Stomach (tissue), 9 donors: ENCODE data around the gene ADRM1. TPM values are rescaled to one million over a fixed set of nuclear protein-coding genes. Genes with fewer than 3 reads are reported as not detected.

Experiments used
- DNase-seq, 2 donors: peaks; one replicate each; pipeline versions ENCODE4 v3.0.0 to v3.0.0-alpha.2; 2013 to 2019
- H3K27ac ChIP-seq, 5 donors: fragments of 200-600 bp in 4 of 5; sonication (generic) in 4 of 5; one replicate each; pipeline ENCODE4 v1.5.1; 2013 to 2019; ENCODE audit warnings: mild to moderate bottlenecking in 1 of 5, moderate library complexity in 1 of 5
- H3K27me3 ChIP-seq, 3 donors: fragments of 200-600 bp; sonication (generic); one replicate each; pipeline ENCODE4 v1.5.1; 2017 to 2019; ENCODE audit warnings: mixed run types in 1 of 3
- H3K36me3 ChIP-seq, 4 donors: fragments of 200-600 bp; sonication (generic); 1 replicate in 3 of 4; 2 replicates in 1 of 4; pipeline ENCODE4 v1.5.1; 2016 to 2019
- H3K4me1 ChIP-seq, 4 donors: fragments of 200-600 bp; sonication (generic); one replicate each; pipeline ENCODE4 v1.5.1; 2016 to 2019
- H3K4me3 ChIP-seq, 4 donors: fragments of 200-600 bp; sonication (generic) in 3 of 4; one replicate each; pipeline ENCODE4 v1.5.1; 2016 to 2019; ENCODE audit warnings: mild to moderate bottlenecking in 1 of 4
- H3K9me3 ChIP-seq, 4 donors: fragments of 200-600 bp; sonication (generic); one replicate each; pipeline ENCODE4 v1.5.1; 2016 to 2019
- EP300 ChIP-seq: sonication (generic); formaldehyde crosslinking; IDR thresholded peaks from one replicate; pipeline ENCODE4 v1.6.1; 2017; ENCODE audit warnings: antibody characterized with exemption
- POLR2A ChIP-seq, 4 donors: fragments of 450-650 bp; IDR thresholded peaks; one replicate each; pipeline ENCODE4 v1.6.1; 2016; ENCODE audit warnings: antibody characterized with exemption in 4 of 4, control low read depth in 2 of 4, mild to moderate bottlenecking in 1 of 4, moderate library complexity in 1 of 4
- POLR2AphosphoS5 ChIP-seq, 3 donors: sonication (generic); formaldehyde crosslinking; IDR thresholded peaks; one replicate each; pipeline ENCODE4 v1.6.1; 2016; ENCODE audit warnings: antibody characterized with exemption in 3 of 3
- WGBS, 5 donors: extraction: QIAGEN DNeasy Blood & Tissue Kit in 3 of 5; methylation state at CpG; one replicate each; pipeline versions ENCODE4 v1.1.5 to v1.1.7; 2013 to 2018; 5-methylcytosine and 5-hydroxymethylcytosine counted together
- intact Hi-C: fragments of 100-400 bp; cut with DNase I; formaldehyde crosslinking; loops from one replicate; pipeline ENCODE4 v1.15.1; 2023; ENCODE audit warnings: low total_unique reads
- polyA plus RNA-seq, 3 donors: library from polyadenylated mRNA; stranded (reverse); fragments of 200-250 nt; gene quantifications; one replicate each; pipeline ENCODE4 v1.2.3, GENCODE V29; 2013
- total RNA-seq, 5 donors: library from RNA; depleted of rRNA; stranded (reverse); fragments of >200 nt; gene quantifications; one replicate each; pipeline versions ENCODE4 v1.1.0 to v1.2.3, GENCODE V29; 2014 to 2016
- TF ChIP-seq, protein P1 (sequence below), 7 experiments: fragments of 450-650 bp in 4 of 7; fragments of 200-600 bp in 3 of 7; sonication (generic) in 3 of 7; IDR thresholded peaks; one replicate each; pipeline ENCODE4 v1.5.1; 2016 to 2019; ENCODE audit warnings: antibody characterized with exemption in 7 of 7, control low read depth in 2 of 7, mild to moderate bottlenecking in 1 of 7
- donor health status: healthy with polysubstance abuse.
- donor health status: Bipolar disorder and iron deficiency.
- donor health status: healthy.

The ADRM1 gene
- total and polyA plus RNA-seq, 8 donors, result 42.0 to 130 (median 83.7) TPM

DNA sequence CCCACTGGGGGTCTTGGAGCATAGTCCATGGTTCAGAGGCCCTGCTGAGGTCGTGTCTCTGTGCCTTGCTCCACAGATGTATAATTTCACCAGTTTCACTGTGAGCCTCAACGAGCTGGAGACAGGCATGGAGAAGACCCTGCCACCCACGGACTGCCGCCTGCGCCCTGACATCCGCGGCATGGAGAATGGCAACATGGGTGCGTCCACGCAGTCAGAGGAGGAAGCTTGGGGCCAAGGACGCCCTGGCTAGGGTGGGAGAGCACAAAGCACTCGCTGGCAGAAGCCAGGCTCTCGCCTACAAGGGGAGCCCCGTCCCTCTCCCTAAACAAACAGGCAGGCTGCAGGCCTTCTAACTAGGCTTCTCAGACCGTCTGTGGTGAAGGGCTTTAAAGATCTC is 13.7 kb upstream of the ADRM1 start:
- Histone ChIP-seq H3K4me3 (no peak overlapping the region), H3K4me1 (no peaks in the 10 kb centered on the region), H3K27ac (no peak overlapping the region), H3K27me3 (no peaks in the 10 kb centered on the region), H3K36me3 (peaks cover 56 to 95% (median 95%) of the 10 kb centered on the region in 4 donors), H3K9me3 (no peaks in the 10 kb centered on the region)
- TF ChIP-seq POLR2AphosphoS5 (IDR thresholded peaks at IDR 0.05), result no peak
- no peak for TF ChIP-seq POLR2A (IDR thresholded peaks at IDR 0.05)
- TF ChIP-seq, protein P1, sequence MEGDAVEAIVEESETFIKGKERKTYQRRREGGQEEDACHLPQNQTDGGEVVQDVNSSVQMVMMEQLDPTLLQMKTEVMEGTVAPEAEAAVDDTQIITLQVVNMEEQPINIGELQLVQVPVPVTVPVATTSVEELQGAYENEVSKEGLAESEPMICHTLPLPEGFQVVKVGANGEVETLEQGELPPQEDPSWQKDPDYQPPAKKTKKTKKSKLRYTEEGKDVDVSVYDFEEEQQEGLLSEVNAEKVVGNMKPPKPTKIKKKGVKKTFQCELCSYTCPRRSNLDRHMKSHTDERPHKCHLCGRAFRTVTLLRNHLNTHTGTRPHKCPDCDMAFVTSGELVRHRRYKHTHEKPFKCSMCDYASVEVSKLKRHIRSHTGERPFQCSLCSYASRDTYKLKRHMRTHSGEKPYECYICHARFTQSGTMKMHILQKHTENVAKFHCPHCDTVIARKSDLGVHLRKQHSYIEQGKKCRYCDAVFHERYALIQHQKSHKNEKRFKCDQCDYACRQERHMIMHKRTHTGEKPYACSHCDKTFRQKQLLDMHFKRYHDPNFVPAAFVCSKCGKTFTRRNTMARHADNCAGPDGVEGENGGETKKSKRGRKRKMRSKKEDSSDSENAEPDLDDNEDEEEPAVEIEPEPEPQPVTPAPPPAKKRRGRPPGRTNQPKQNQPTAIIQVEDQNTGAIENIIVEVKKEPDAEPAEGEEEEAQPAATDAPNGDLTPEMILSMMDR (IDR thresholded peaks at IDR 0.05), result no peak
- no peak for TF ChIP-seq EP300
- intact Hi-C loops, result no loop called here
- DNase-seq, result peak in 1 of 2 donors; percentile 12
- WGBS, 5 donors, result 78 to 88% (median 82%) methylated on average over 14 of the region's 14 CpGs

DNA sequence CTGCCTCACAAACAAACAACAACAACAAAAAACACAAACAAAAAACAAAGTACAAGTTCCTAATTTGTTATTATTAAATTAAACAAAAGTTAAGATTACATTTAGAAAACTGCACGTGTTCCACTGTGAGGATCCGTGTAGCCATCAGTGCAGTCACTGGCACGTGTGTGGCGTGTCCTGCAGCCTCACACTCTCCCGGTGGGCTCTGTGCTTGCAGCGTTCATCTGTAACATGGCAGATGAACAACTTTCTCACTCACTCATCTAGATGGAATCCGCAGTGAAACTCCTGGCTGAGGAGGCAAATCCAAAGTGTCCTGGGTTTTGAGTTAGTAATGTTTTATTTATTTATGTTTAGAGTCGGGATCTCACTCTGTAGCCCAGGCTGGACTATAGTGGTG is 12.9 kb upstream of the ADRM1 start:
- H3K4me1 ChIP-seq, result no peaks in the 10 kb centered on the region
- no peak for DNase-seq
- no peak overlapping the region for H3K4me3 ChIP-seq
- H3K27ac ChIP-seq, result no peak overlapping the region
- 84 to 93% (median 92%) methylated on average over 8 of the region's 8 CpGs for WGBS, 5 donors
- H3K27me3 ChIP-seq, result no peaks in the 10 kb centered on the region
- peaks cover 51 to 95% (median 94%) of the 10 kb centered on the region in 4 donors for H3K36me3 ChIP-seq
- intact Hi-C loops, result no loop called here
- TF ChIP-seq, protein P1 (IDR thresholded peaks at IDR 0.05), result no peak
- TF ChIP-seq EP300 (no peak), POLR2AphosphoS5 (IDR thresholded peaks at IDR 0.05) (no peak), POLR2A (IDR thresholded peaks at IDR 0.05) (no peak)
- H3K9me3 ChIP-seq, result no peaks in the 10 kb centered on the region

DNA sequence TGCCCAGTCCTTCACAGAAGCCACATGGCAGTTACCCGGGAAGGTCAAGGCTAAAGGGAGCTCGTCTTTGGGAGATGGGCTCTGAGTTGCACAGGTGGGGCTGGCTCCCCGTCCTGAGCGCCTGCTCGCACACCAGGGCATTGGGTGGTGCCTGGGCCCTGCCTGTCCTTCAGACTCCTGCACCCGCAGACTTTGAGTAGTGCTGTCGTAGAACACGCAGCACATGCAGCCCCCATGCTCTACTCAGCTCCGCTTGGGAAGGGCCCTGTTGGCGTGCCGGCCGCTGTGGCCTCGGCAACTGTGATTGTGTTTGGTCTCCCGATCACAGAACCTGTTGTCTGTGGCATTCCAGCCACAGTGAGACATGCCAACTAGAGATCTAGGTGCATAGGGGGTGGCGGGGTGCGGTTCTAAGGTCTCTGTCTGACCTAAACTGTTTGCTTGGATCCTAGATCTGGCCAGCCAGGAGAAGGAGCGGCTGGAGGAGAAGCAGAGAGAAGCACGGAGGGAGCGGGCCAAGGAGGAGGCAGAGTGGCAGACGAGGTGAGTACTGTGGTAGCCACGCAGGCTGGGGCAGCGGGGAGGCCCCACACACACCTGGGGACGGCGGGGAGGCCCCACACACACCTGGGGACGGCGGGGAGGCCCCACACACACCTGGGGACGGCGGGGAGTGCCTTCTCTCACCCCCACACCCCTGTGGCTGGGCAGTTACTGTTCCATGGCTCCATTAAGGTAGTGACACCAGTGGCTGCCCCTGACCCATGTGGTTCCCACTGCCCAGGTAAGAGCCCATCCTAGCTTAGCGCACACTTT is 11.3 kb upstream of the ADRM1 start:
- H3K4me3 ChIP-seq, result no peak overlapping the region
- H3K36me3 ChIP-seq, result peaks cover 50 to 95% (median 94%) of the 10 kb centered on the region in 4 donors
- 91 to 95% (median 93%) methylated on average over 22 to 29 of the region's 29 CpGs for WGBS, 5 donors

DNA sequence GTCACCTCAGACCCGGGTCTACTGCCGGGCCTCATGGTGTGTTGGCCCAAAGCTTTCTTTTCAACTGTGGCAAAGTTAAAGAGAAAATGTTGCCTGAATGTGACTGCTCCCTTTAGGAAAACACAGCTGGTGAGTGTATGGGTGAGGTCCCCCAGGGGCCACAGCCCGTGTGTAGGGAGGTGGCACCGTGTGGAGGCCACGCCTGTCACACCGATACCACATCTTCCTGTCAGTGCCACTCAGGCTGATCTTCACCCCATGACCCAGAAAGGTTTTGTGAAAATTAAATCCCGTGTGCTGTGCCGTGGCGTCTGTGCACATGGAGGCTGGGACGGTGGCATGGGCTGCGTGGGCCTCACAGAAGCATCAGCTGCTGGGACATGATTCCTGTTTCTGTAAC is 10.7 kb upstream of the ADRM1 start:
- WGBS, 5 donors, result 68 to 79% (median 74%) methylated on average over 10 to 11 of the region's 11 CpGs
- H3K36me3 ChIP-seq, result peaks cover 49 to 96% (median 95%) of the 10 kb centered on the region in 4 donors
- H3K27me3 ChIP-seq, result no peaks in the 10 kb centered on the region

More for the DNA sequence above, 11.3 kb upstream of the ADRM1 start:
- intact Hi-C loops, result no loop called here
- Histone ChIP-seq H3K27ac (peak overlapping the region in 2 of 5 donors; percentile 37 to 56), H3K4me1 (no peaks in the 10 kb centered on the region), H3K27me3 (no peaks in the 10 kb centered on the region), H3K9me3 (no peaks in the 10 kb centered on the region)
- no peak for DNase-seq
- TF ChIP-seq EP300 (no peak), POLR2AphosphoS5 (IDR thresholded peaks at IDR 0.05) (no peak), POLR2A (IDR thresholded peaks at IDR 0.05) (no peak)
- TF ChIP-seq, protein P1 (IDR thresholded peaks at IDR 0.05), result no peak

More for the DNA sequence above, 10.7 kb upstream of the ADRM1 start:
- H3K4me1 ChIP-seq, result no peaks in the 10 kb centered on the region
- no peak overlapping the region for H3K4me3 ChIP-seq
- no peaks in the 10 kb centered on the region for H3K9me3 ChIP-seq
- TF ChIP-seq POLR2A (IDR thresholded peaks at IDR 0.05) (no peak), EP300 (no peak), POLR2AphosphoS5 (IDR thresholded peaks at IDR 0.05) (no peak)
- TF ChIP-seq, protein P1 (IDR thresholded peaks at IDR 0.05), result no peak
- intact Hi-C loops, result no loop called here
- H3K27ac ChIP-seq, result peak overlapping the region in 2 of 5 donors; percentile 37 to 56
- DNase-seq, result peak in 1 of 2 donors; percentile 59
